Transverse colon (tissue), 4 donors: ENCODE results near the gene PKN1.

Experiments used
- EP300 ChIP-seq: sonication (generic); formaldehyde crosslinking; IDR thresholded peaks from one replicate; pipeline ENCODE4 v1.6.1; 2017; ENCODE audit warnings: antibody characterized with exemption, low read depth
- POLR2A ChIP-seq: fragments of 450-650 bp; IDR thresholded peaks from one replicate; pipeline ENCODE4 v1.6.1; 2016; ENCODE audit warnings: antibody characterized with exemption, mild to moderate bottlenecking, moderate library complexity
- POLR2AphosphoS5 ChIP-seq, 3 donors: sonication (generic); formaldehyde crosslinking; IDR thresholded peaks; one replicate each; pipeline ENCODE4 v1.6.1; 2016; ENCODE audit warnings: antibody characterized with exemption in 3 of 3
- TF ChIP-seq, protein P1 (sequence below), 5 experiments: fragments of 200-600 bp in 3 of 5; fragments of 450-650 bp in 2 of 5; sonication (generic) in 3 of 5; IDR thresholded peaks; 1 replicate in 2 of 5; 2 replicates in 3 of 5; pipeline ENCODE4 v1.5.1; 2016 to 2017; ENCODE audit warnings: antibody characterized with exemption in 5 of 5, inconsistent platforms in 3 of 5, mild to moderate bottlenecking in 2 of 5, moderate library complexity in 1 of 5

DNA sequence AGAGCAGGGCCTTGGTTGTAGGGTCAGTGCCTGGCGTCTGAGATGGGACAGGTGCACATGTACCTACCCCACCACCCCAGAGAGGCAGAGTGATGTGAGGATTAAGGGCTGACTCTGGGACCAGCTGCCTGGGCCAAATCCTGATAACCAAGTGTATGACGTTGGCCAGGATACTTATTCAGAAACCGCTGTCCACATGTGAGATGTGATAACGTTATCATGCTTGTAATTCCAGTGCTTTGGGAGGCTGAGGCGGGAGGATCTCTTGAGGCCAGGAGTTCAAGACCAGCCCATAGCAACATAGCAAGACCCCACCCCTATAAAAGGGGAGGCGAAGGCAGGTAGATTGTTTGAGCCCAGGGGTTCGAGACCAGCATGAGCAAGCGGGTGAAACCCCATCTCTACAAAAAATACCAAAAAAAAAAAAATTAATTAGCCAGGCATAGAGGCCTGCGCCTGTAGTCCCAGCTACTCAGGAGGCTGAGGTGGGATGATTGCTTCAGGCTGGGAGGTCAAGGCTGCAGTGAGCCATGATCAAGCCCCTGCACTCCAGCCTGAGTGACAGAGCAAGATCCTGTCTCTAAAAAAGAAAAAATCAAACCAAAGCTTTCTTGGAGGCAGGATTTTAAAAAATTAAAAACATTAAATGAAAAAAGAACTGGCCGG is 41.8 kb upstream of the PKN1 start:
- no peak for TF ChIP-seq EP300
- no peak for TF ChIP-seq POLR2A
- TF ChIP-seq, protein P1, sequence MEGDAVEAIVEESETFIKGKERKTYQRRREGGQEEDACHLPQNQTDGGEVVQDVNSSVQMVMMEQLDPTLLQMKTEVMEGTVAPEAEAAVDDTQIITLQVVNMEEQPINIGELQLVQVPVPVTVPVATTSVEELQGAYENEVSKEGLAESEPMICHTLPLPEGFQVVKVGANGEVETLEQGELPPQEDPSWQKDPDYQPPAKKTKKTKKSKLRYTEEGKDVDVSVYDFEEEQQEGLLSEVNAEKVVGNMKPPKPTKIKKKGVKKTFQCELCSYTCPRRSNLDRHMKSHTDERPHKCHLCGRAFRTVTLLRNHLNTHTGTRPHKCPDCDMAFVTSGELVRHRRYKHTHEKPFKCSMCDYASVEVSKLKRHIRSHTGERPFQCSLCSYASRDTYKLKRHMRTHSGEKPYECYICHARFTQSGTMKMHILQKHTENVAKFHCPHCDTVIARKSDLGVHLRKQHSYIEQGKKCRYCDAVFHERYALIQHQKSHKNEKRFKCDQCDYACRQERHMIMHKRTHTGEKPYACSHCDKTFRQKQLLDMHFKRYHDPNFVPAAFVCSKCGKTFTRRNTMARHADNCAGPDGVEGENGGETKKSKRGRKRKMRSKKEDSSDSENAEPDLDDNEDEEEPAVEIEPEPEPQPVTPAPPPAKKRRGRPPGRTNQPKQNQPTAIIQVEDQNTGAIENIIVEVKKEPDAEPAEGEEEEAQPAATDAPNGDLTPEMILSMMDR (IDR thresholded peaks at IDR 0.05) = no peak
- TF ChIP-seq POLR2AphosphoS5 (IDR thresholded peaks at IDR 0.05) = no peak
